ENCODE data around the gene SLX9. TPM values are rescaled to one million over a fixed set of nuclear protein-coding genes. Genes with fewer than 3 reads are reported as not detected.

SLX9 gene
- polyA plus RNA-seq, 1 donor from 2014 or later: 15.4 TPM

- Histone ChIP-seq H3K36me3 (ENCODE audit: insufficient read depth, low read length) (no peaks in the 10 kb centered on the region), H3K9ac (ENCODE audit: low read length) (no peak overlapping the region), H4K20me1 (ENCODE audit: insufficient read depth) (no peaks in the 10 kb centered on the region), H3K79me2 (replicated peaks; ENCODE audit: insufficient read depth, low read length) (peaks cover 18% of the 10 kb centered on the region), H2AFZ (ENCODE audit: low read depth, low read length) (no peak overlapping the region), H3K4me3 (ENCODE audit: low read length) (no peak overlapping the region), H3K4me2 (ENCODE audit: low read length) (no peak overlapping the region), H3F3A (ENCODE audit: insufficient read depth, low read length, poor library complexity, severe bottlenecking) (no peaks in the 10 kb centered on the region), H3K27ac (ENCODE audit: low read length) (no peak overlapping the region), H3K27me3 (ENCODE audit: insufficient read depth, low read depth, low read length) (no peaks in the 10 kb centered on the region), H3K9me3 (ENCODE audit: low read length) (no peaks in the 10 kb centered on the region), H3K9me2 (ENCODE audit: insufficient read depth, low read length) (no peaks in the 10 kb centered on the region)
- TF ChIP-seq, protein P1, sequence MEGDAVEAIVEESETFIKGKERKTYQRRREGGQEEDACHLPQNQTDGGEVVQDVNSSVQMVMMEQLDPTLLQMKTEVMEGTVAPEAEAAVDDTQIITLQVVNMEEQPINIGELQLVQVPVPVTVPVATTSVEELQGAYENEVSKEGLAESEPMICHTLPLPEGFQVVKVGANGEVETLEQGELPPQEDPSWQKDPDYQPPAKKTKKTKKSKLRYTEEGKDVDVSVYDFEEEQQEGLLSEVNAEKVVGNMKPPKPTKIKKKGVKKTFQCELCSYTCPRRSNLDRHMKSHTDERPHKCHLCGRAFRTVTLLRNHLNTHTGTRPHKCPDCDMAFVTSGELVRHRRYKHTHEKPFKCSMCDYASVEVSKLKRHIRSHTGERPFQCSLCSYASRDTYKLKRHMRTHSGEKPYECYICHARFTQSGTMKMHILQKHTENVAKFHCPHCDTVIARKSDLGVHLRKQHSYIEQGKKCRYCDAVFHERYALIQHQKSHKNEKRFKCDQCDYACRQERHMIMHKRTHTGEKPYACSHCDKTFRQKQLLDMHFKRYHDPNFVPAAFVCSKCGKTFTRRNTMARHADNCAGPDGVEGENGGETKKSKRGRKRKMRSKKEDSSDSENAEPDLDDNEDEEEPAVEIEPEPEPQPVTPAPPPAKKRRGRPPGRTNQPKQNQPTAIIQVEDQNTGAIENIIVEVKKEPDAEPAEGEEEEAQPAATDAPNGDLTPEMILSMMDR (IDR thresholded peaks at IDR 0.05; ENCODE audit: poor library complexity, severe bottlenecking): no peak
- no peak for TF ChIP-seq POLR2AphosphoS5 (IDR thresholded peaks at IDR 0.05)
- no peak for TF ChIP-seq TAF1 (IDR thresholded peaks at IDR 0.05; ENCODE audit: low read depth)
These were observed 4.1 kb downstream of the SLX9 start for GRCh38 chr21:44943686-44944550.

- Histone ChIP-seq H4K20me1 (ENCODE audit: insufficient read depth) (no peaks in the 10 kb centered on the region), H3K79me2 (replicated peaks; ENCODE audit: insufficient read depth, low read length) (peaks cover 14% of the 10 kb centered on the region), H3K27ac (ENCODE audit: low read length) (no peak overlapping the region), H3K9me2 (ENCODE audit: insufficient read depth, low read length) (no peaks in the 10 kb centered on the region), H3F3A (ENCODE audit: insufficient read depth, low read length, poor library complexity, severe bottlenecking) (no peaks in the 10 kb centered on the region), H3K4me3 (ENCODE audit: low read length) (no peak overlapping the region), H3K27me3 (ENCODE audit: insufficient read depth, low read depth, low read length) (no peaks in the 10 kb centered on the region), H2AFZ (ENCODE audit: low read depth, low read length) (no peak overlapping the region), H3K4me2 (ENCODE audit: low read length) (no peak overlapping the region), H3K9me3 (ENCODE audit: low read length) (no peaks in the 10 kb centered on the region), H3K9ac (ENCODE audit: low read length) (no peak overlapping the region), H3K36me3 (ENCODE audit: insufficient read depth, low read length) (no peaks in the 10 kb centered on the region)
- TF ChIP-seq POLR2AphosphoS5 (IDR thresholded peaks at IDR 0.05): no peak
- no peak for TF ChIP-seq RAD21 (conservative IDR thresholded peaks at IDR 0.05)
- TF ChIP-seq, protein P2, sequence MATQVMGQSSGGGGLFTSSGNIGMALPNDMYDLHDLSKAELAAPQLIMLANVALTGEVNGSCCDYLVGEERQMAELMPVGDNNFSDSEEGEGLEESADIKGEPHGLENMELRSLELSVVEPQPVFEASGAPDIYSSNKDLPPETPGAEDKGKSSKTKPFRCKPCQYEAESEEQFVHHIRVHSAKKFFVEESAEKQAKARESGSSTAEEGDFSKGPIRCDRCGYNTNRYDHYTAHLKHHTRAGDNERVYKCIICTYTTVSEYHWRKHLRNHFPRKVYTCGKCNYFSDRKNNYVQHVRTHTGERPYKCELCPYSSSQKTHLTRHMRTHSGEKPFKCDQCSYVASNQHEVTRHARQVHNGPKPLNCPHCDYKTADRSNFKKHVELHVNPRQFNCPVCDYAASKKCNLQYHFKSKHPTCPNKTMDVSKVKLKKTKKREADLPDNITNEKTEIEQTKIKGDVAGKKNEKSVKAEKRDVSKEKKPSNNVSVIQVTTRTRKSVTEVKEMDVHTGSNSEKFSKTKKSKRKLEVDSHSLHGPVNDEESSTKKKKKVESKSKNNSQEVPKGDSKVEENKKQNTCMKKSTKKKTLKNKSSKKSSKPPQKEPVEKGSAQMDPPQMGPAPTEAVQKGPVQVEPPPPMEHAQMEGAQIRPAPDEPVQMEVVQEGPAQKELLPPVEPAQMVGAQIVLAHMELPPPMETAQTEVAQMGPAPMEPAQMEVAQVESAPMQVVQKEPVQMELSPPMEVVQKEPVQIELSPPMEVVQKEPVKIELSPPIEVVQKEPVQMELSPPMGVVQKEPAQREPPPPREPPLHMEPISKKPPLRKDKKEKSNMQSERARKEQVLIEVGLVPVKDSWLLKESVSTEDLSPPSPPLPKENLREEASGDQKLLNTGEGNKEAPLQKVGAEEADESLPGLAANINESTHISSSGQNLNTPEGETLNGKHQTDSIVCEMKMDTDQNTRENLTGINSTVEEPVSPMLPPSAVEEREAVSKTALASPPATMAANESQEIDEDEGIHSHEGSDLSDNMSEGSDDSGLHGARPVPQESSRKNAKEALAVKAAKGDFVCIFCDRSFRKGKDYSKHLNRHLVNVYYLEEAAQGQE (IDR thresholded peaks at IDR 0.05; ENCODE audit: borderline replicate concordance): no peak
- TF ChIP-seq EP300 (conservative IDR thresholded peaks at IDR 0.05; ENCODE audit: poor library complexity, severe bottlenecking): no peak
- no peak for TF ChIP-seq SMC3 (conservative IDR thresholded peaks at IDR 0.05; ENCODE audit: poor library complexity)
- no peak for TF ChIP-seq EZH2 (IDR thresholded peaks at IDR 0.05; ENCODE audit: borderline replicate concordance, insufficient read depth, low read length, poor library complexity, severe bottlenecking)
- no peak for TF ChIP-seq TAF1 (IDR thresholded peaks at IDR 0.05; ENCODE audit: low read depth)
- no peak for TF ChIP-seq MXI1 (conservative IDR thresholded peaks at IDR 0.05; ENCODE audit: poor library complexity, severe bottlenecking)
- TF ChIP-seq, protein P1 (IDR thresholded peaks at IDR 0.05; ENCODE audit: poor library complexity, severe bottlenecking): no peak
These were observed 4.8 kb downstream of the SLX9 start for GRCh38 chr21:44944596-44944995.
